Stimulated activated naive B cell treated with anti-CD40 and anti-IgM and Interleukin-4, amounts not matched to agents 10 μg/mL and 1 μg/mL and 100 μg/mL, for 72 hours (primary cell): Measurements from ENCODE around the gene ZNF74.

ENCODE experiments used
- ATAC-seq, 2 donors: fragments of 150-1000 bp; cut with Tn5 transposase; replicated peaks; 2 replicates each; pipeline ENCODE4 v1.10.0; 2021; ENCODE audit warnings: moderate library complexity in 1 of 2
- DNase-seq: peaks from one replicate; pipeline ENCODE4 v3.0.0; 2021
- H3K27ac Mint-ChIP-seq: one replicate; pipeline ENCODE4 v1.8.0; 2022; ENCODE audit warnings: mild to moderate bottlenecking, mixed read lengths
- H3K27me3 Mint-ChIP-seq, 2 donors: one replicate each; pipeline ENCODE4 v1.8.0; 2022; ENCODE audit warnings: mixed read lengths in 2 of 2
- H3K36me3 Mint-ChIP-seq, 2 donors: one replicate each; pipeline ENCODE4 v1.8.0; 2022; ENCODE audit warnings: mixed read lengths in 2 of 2, mild to moderate bottlenecking in 1 of 2
- H3K4me1 Mint-ChIP-seq, 2 donors: one replicate each; pipeline ENCODE4 v1.8.0; 2022; ENCODE audit warnings: mixed read lengths in 2 of 2, mild to moderate bottlenecking in 1 of 2
- H3K4me3 Mint-ChIP-seq, 2 donors: one replicate each; pipeline ENCODE4 v1.8.0; 2022; ENCODE audit warnings: mild to moderate bottlenecking in 2 of 2, mixed read lengths in 2 of 2, moderate library complexity in 1 of 2
- H3K9me3 Mint-ChIP-seq, 2 donors: one replicate each; pipeline ENCODE4 v1.8.0; 2022; ENCODE audit warnings: mixed read lengths in 2 of 2, mild to moderate bottlenecking in 1 of 2

Gene ZNF74

GRCh38 chr22:20433191-20433590, 39.2 kb downstream of the ZNF74 start:
- DNase-seq (no peak), ATAC-seq (no peak)
- H3K27me3 Mint-ChIP-seq, result peaks cover 67 to 80% of the 10 kb centered on the region in 2 donors
- H3K9me3 Mint-ChIP-seq, result no peaks in the 10 kb centered on the region
- H3K27ac Mint-ChIP-seq, result no peak overlapping the region
- H3K36me3 Mint-ChIP-seq, result peaks cover 0 to 2% of the 10 kb centered on the region in 2 donors
- peaks cover 23 to 39% of the 10 kb centered on the region in 2 donors for H3K4me1 Mint-ChIP-seq
- no peak overlapping the region for H3K4me3 Mint-ChIP-seq

DNA sequence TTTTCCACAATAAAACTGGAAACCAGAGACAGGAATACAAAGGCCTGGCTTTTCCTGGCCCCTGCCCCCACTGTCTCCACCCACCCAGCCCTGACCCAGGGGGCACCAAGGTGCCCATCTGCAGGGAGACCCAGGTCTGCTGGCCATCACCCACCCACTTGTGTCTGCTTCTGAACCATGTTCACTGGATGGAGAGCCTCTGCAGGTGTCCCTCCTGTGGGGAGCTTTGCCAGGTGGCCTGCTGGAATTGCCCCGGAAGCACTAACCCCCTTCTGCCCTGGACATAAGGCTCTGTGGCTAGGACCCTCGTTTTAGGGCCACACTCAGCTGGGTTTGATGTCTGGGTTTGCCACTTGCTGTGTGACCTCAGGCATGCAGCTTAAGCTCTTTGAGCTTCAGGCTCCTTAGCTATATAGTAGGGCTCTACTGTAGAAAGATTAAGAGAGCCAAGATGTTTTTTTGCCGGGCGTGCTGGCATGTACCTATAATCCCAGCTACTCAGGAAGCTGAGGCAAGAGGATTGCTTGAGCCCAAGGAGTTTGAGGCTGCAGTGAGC, 39.8 kb downstream of the ZNF74 start:
- ATAC-seq, result no peak
- Mint-ChIP-seq H3K36me3 (peaks cover 0 to 2% of the 10 kb centered on the region in 2 donors), H3K9me3 (no peaks in the 10 kb centered on the region), H3K27ac (no peak overlapping the region), H3K4me1 (peaks cover 26 to 38% of the 10 kb centered on the region in 2 donors), H3K27me3 (peaks cover 70 to 82% of the 10 kb centered on the region in 2 donors), H3K4me3 (no peak overlapping the region)
- DNase-seq, result no peak

GRCh38 chr22:20434264-20434751, 40.4 kb downstream of the ZNF74 start:
- no peak overlapping the region for H3K27ac Mint-ChIP-seq
- H3K9me3 Mint-ChIP-seq, result no peaks in the 10 kb centered on the region
- peaks cover 0 to 2% of the 10 kb centered on the region in 2 donors for H3K36me3 Mint-ChIP-seq
- H3K4me1 Mint-ChIP-seq, result peaks cover 23 to 33% of the 10 kb centered on the region in 2 donors
- H3K4me3 Mint-ChIP-seq, result no peak overlapping the region
- ATAC-seq (no peak), DNase-seq (no peak)
- H3K27me3 Mint-ChIP-seq, result peaks cover 66 to 77% of the 10 kb centered on the region in 2 donors

GRCh38 chr22:20434773-20435172, 40.8 kb downstream of the ZNF74 start:
- Mint-ChIP-seq H3K9me3 (no peaks in the 10 kb centered on the region), H3K4me3 (no peak overlapping the region), H3K27me3 (peaks cover 70 to 76% of the 10 kb centered on the region in 2 donors), H3K36me3 (peaks cover 0 to 2% of the 10 kb centered on the region in 2 donors), H3K4me1 (peaks cover 23 to 32% of the 10 kb centered on the region in 2 donors), H3K27ac (no peak overlapping the region)
- DNase-seq (no peak), ATAC-seq (no peak)

- Mint-ChIP-seq H3K9me3 (no peaks in the 10 kb centered on the region), H3K36me3 (peaks cover 2 to 3% of the 10 kb centered on the region in 2 donors), H3K4me1 (peaks cover 19 to 23% of the 10 kb centered on the region in 2 donors), H3K27me3 (peaks cover 66 to 67% of the 10 kb centered on the region in 2 donors), H3K27ac (no peak overlapping the region), H3K4me3 (peak overlapping the region in 1 of 2 donors; percentile 33)
- DNase-seq, result no peak
- no peak for ATAC-seq
These were observed 41.7 kb downstream of the ZNF74 start for GRCh38 chr22:20435436-20436306.

DNA sequence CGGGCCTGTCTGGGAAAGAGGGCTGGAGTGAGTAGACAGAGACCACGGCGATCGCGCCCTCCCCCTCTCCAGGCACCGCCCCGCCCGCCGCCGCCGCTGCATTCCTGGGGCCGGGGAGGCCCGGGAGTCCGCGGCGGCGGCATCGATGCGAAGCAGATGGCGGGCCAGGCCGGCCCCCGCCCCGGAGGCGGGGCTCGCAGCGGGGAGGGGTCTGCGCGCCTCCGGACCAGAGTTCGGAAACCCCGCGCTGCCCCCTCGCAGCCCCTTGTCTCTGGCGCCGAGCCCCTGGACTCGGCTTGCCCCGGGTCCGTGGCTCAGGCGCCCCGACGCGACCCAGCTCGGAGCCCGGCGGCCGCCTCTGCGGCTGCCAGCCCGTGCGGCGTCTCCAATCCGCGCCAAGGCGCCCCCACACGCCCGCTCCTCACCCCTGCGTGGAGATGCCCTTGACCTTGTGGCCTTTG, 42.4 kb downstream of the ZNF74 start:
- peak; percentile 10 to 28 for ATAC-seq
- peak overlapping the region; percentile 75 to 83 for H3K4me3 Mint-ChIP-seq
- H3K27me3 Mint-ChIP-seq, result peaks cover 62 to 63% of the 10 kb centered on the region in 2 donors
- H3K9me3 Mint-ChIP-seq, result no peaks in the 10 kb centered on the region
- H3K27ac Mint-ChIP-seq, result no peak overlapping the region
- peaks cover 16 to 19% of the 10 kb centered on the region in 2 donors for H3K4me1 Mint-ChIP-seq
- H3K36me3 Mint-ChIP-seq, result peaks cover 2 to 5% of the 10 kb centered on the region in 2 donors
- no peak for DNase-seq

DNA sequence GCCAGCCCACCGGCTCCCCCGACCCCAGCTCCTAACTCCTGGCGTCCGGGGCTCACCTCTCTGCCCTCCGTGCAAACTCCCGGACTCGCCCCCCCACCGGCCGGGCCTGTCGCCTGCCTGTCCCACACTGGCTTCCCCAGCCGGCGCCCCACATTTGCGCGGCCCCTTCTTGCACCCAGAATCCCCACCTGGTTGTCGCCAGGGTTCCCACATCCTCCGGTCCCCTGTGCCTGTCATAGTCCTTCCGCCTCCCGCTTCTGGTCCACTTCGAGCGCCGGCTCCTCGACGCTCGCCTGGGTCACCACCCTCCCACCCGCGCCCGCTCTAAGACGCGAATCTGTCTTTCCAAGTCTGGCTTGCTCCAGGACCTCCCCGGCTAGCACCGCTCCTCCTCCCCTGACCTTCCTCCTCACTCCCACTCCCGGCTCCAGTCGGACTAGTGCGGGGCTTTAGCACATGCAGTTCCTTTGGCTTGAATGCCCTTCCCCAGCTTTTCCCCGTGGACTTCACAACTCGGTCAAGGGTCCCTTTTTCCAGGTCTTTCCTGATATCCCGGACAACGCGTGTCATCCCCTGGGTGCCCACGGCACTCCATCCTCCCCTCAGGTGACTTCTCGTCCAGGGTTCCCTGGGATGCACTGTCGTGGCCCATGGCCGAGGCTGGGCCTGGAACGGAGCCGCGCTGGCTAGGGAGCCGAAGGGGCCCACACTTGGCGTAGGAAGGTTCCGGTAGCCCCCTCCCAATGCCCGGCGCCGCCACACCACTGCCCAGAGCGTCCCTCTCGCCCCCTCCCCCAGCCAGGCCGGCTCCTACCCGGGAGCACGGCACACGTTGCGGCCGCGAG, 43.0 kb downstream of the ZNF74 start:
- Mint-ChIP-seq H3K4me1 (peaks cover 14% of the 10 kb centered on the region in 2 donors), H3K27me3 (peaks cover 56 to 57% of the 10 kb centered on the region in 2 donors), H3K27ac (peak overlapping the region; percentile 40), H3K4me3 (peak overlapping the region; percentile 75 to 83), H3K36me3 (peaks cover 2 to 5% of the 10 kb centered on the region in 2 donors), H3K9me3 (no peaks in the 10 kb centered on the region)
- ATAC-seq (peak; percentile 32 to 38), DNase-seq (no peak)

DNA sequence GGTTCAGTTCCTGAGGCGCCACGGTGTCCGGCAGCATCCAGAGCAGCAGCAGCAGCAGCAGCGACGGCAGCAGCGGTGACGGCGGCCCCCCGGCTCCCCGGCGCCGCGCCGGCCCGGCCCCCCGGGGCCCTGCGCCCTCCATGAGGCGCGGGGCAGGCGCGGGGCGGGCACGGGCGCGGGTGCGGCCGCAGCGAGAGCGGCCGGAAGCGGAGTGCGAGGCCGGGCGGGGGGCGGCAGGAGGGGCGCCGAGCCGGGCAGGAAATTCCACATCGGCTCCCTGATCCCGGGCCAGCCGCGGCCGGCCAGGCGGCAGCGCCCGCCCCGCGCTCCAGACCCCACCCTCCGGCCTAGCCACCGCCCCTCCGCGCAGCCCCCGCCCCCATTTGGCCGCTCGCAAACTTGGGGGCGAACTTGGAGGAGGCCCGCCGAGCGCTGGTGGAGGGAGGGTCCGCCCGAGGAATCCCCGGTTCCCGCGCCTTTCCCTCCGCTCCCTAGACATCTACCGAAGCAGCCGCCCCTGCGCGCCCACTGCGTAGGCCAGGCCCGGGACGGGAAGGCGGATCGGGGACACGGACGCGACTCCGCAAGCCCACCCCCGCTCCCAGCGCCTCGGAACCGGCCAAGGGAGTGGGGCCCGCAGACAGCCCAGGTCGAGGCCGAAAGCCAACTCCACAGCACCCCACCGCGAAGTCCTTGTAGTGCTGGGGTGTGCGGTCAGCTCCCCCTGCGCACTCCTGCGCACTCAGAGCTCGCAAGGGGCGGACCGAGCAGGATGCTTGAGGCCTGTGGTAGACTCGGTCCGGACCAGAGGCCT, 43.9 kb downstream of the ZNF74 start, which contains the start of gene SCARF2:
TSS of gene SCARF2 (minus strand) at position 213 of the 814 bp plus-strand sequence. CDS start at position 142, 71 bp downstream.
- peak within 1 kb of the TSS; percentile 82 for H3K27ac Mint-ChIP-seq
- ATAC-seq, result peak; percentile 7 to 12
- no peaks in the 10 kb centered on the region for H3K9me3 Mint-ChIP-seq

GRCh38 chr22:20438427-20438677, 44.4 kb downstream of the ZNF74 start:
- Mint-ChIP-seq H3K27me3 (peaks cover 43% of the 10 kb centered on the region in 2 donors), H3K9me3 (no peaks in the 10 kb centered on the region), H3K4me1 (peaks cover 10 to 13% of the 10 kb centered on the region in 2 donors), H3K27ac (peak overlapping the region; percentile 82), H3K4me3 (no peak overlapping the region), H3K36me3 (peaks cover 6 to 17% of the 10 kb centered on the region in 2 donors)
- ATAC-seq, result no peak
- no peak for DNase-seq

More for the DNA sequence above, 43.9 kb downstream of the ZNF74 start, which contains the start of gene SCARF2:
- Mint-ChIP-seq H3K27me3 (peaks cover 47 to 48% of the 10 kb centered on the region in 2 donors), H3K36me3 (peaks cover 5 to 12% of the 10 kb centered on the region in 2 donors), H3K4me3 (peak within 1 kb of the TSS; percentile 75 to 83), H3K4me1 (peaks cover 10 to 13% of the 10 kb centered on the region in 2 donors)
- no peak for DNase-seq

- peaks cover 39 to 41% of the 10 kb centered on the region in 2 donors for H3K27me3 Mint-ChIP-seq
- peaks cover 10 to 19% of the 10 kb centered on the region in 2 donors for H3K36me3 Mint-ChIP-seq
- H3K4me3 Mint-ChIP-seq, result no peak overlapping the region
- DNase-seq (no peak), ATAC-seq (no peak)
- peak overlapping the region; percentile 82 for H3K27ac Mint-ChIP-seq
- H3K9me3 Mint-ChIP-seq, result no peaks in the 10 kb centered on the region
- H3K4me1 Mint-ChIP-seq, result peaks cover 10 to 13% of the 10 kb centered on the region in 2 donors
These were observed 44.9 kb downstream of the ZNF74 start for GRCh38 chr22:20438678-20439492.

DNA sequence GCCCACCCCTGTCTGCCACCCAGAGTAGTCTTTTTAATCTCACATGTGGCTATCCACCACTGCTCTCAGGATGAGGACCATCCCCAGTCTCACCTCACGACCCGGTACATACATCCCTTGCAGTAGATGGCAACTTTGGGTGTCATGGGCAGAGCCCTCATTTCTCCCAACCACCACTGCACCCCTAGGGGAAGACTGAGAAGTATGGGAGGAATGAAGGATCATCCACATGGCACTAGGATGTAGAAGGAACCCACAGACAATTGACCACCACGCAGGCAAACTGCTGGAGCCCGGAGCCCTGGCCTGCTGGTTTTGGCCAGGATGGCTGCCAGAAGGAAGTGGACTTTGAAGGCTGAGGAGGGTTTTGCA, 45.6 kb downstream of the ZNF74 start:
- Mint-ChIP-seq H3K36me3 (peaks cover 15 to 26% of the 10 kb centered on the region in 2 donors), H3K4me1 (peaks cover 10 to 13% of the 10 kb centered on the region in 2 donors), H3K9me3 (no peaks in the 10 kb centered on the region), H3K27ac (no peak overlapping the region), H3K4me3 (no peak overlapping the region), H3K27me3 (peaks cover 33 to 36% of the 10 kb centered on the region in 2 donors)
- DNase-seq, result no peak
- no peak for ATAC-seq

DNA sequence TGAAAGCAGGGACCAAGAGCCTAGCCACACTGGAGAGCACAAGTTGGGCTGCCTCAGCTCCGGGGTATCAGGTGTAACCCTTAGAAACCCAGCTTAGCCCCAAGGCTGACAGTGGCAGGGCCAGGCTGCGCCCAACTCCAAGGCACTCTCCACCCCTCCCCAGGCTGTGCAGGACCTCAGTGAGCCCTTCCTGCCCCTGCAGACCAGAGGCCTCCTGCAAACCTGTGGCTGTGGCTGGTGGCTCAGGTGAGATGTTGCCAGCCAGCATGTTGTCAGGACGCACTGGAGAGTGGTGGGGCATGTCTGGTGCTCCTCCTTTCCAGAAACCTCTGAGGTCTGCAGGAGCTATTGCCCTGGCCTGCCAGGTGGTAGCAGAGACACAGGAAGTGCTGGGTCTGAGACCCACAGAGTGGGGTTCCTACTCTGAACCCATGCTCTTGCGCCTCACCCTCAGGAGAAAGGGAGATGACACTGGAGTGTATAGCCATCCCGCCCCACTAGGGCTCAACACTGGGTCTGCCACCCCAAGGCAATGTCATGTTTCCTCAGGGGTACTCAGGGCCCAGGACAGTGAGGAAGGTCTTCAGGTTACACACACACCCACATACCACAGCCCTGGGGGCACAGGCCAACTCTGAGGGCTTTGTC, 46.1 kb downstream of the ZNF74 start:
- Mint-ChIP-seq H3K4me1 (peaks cover 10 to 13% of the 10 kb centered on the region in 2 donors), H3K27me3 (peaks cover 28 to 31% of the 10 kb centered on the region in 2 donors), H3K27ac (no peak overlapping the region), H3K36me3 (peaks cover 17 to 30% of the 10 kb centered on the region in 2 donors), H3K4me3 (no peak overlapping the region), H3K9me3 (no peaks in the 10 kb centered on the region)
- DNase-seq (no peak), ATAC-seq (no peak)
